GM12878 (cell line): ENCODE measurements around the gene SMIM43.

Source experiments
- BCL11A ChIP-seq: IDR thresholded peaks from 2 replicates; pipeline ENCODE4 v1.6.1; 2011; ENCODE audit warnings: low read depth, low read length
- CUX1 ChIP-seq: IDR thresholded peaks from 2 replicates; pipeline ENCODE4 v1.6.1; 2012; ENCODE audit warnings: improper control_type of control experiment, low read depth, low read length; ENCODE audit not compliant: insufficient replicate concordance

- TF ChIP-seq CUX1 = no peak
- no peak for TF ChIP-seq BCL11A
Observed at GRCh38 chr4:121789960-121790829, 25.2 kb upstream of the SMIM43 start.
